Heart right ventricle (tissue), 16 donors: Measurements from ENCODE around the gene MSANTD1. TPM values are rescaled to one million over a fixed set of nuclear protein-coding genes. Genes with fewer than 3 reads are reported as not detected.

Experiments
- ATAC-seq, 8 donors: fragments of 200-7000 bp; cut with Tn5 transposase; one replicate each; pipeline ENCODE4 v1.9.1; 2020; ENCODE audit warnings: mild to moderate bottlenecking in 8 of 8, moderate library complexity in 8 of 8, moderate number of reproducible peaks in 1 of 8
- DNase-seq, 2 donors: peaks; one replicate each; pipeline ENCODE4 v3.0.0-alpha.2; 2020
- H3K27ac ChIP-seq, 10 donors: fragments of 200-600 bp; sonication (generic) in 2 of 10; one replicate each; pipeline versions ENCODE4 v1.5.0 to v1.8.0; 2020 to 2022; ENCODE audit warnings: mild to moderate bottlenecking in 3 of 10
- H3K27me3 ChIP-seq, 7 donors: fragments of 200-600 bp; one replicate each; pipeline ENCODE4 v1.8.0; 2021 to 2022; ENCODE audit warnings: mild to moderate bottlenecking in 2 of 7
- H3K36me3 ChIP-seq, 9 donors: fragments of 200-600 bp; sonication (generic) in 1 of 9; one replicate each; pipeline versions ENCODE4 v1.5.0 to v1.8.0; 2020 to 2022; ENCODE audit warnings: mild to moderate bottlenecking in 2 of 9
- H3K4me1 ChIP-seq, 9 donors: fragments of 200-600 bp; sonication (generic) in 1 of 9; one replicate each; pipeline versions ENCODE4 v1.5.0 to v1.8.0; 2020 to 2022; ENCODE audit warnings: mild to moderate bottlenecking in 4 of 9
- H3K4me3 ChIP-seq, 10 donors: fragments of 200-600 bp; sonication (generic) in 2 of 10; one replicate each; pipeline versions ENCODE4 v1.5.0 to v1.8.0; 2020 to 2022; ENCODE audit warnings: mild to moderate bottlenecking in 7 of 10, moderate library complexity in 2 of 10
- H3K9me3 ChIP-seq, 11 donors: fragments of 200-600 bp in 10 of 11; sonication (generic) in 2 of 11; one replicate each; pipeline versions ENCODE4 v1.5.0 to v1.8.0; 2013 to 2022; ENCODE audit warnings: mild to moderate bottlenecking in 2 of 11, control low read depth in 1 of 11, moderate library complexity in 1 of 11
- WGBS, 2 donors: extraction: QIAGEN DNeasy Blood & Tissue Kit; methylation state at CpG; one replicate each; pipeline ENCODE4 v1.1.7; 2013; ENCODE audit warnings: inconsistent platforms in 1 of 2; 5-methylcytosine and 5-hydroxymethylcytosine counted together
- intact Hi-C, 10 donors: fragments of 100-400 bp; cut with DNase I; formaldehyde crosslinking; loops; one replicate each; pipeline versions ENCODE4 v1.11.1 to v1.14.2; 2022
- polyA plus RNA-seq, 2 donors: library from polyadenylated mRNA; stranded (reverse); fragments of 200-250 nt; gene quantifications; one replicate each; pipeline ENCODE4 v1.2.3, GENCODE V29; 2013
- total RNA-seq, 10 donors: library from RNA; stranded (reverse); fragmentation: NEBNext Ultra II Directional in 3 of 10; extraction: Animal tissue kit (Norgen Biotek cat#: 25700) in 3 of 10; gene quantifications; one replicate each; pipeline versions ENCODE4 v1.2.1 to v1.2.4, GENCODE V29; 2021 to 2023
- TF ChIP-seq, protein P1 (sequence below), 9 donors: fragments of 200-600 bp; sonication (generic) in 2 of 9; IDR thresholded peaks; one replicate each; pipeline versions ENCODE4 v1.5.0 to v1.8.0; 2021 to 2022; ENCODE audit warnings: antibody characterized with exemption in 9 of 9, mild to moderate bottlenecking in 5 of 9, moderate library complexity in 1 of 9
- donor health status: Arrhythmogenic right ventricular cardiomyopathy.
- donor health status: ischemic (EF 13 %, LVEDD 7.1; RV severe dilation, severe dysfunction).
- donor health status: healthy with polysubstance abuse.
- donor health status: DM: no; HTN: yes; CAD: no.
- donor health status: DM: no; HTN: no; CAD: no.
- donor health status: ischemic (EF 25% LVEDD 6.9; RV normal size, moderate dysfunction).
- donor health status: ischemic (EF 25% LVEDD 5.7; RV mildly dilated, moderate dysfunction).
- donor health status: healthy.
- donor health status: DM: yes; HTN: yes; CAD: no.
- donor health status: Ischemic cardiomyopathy.
- donor health status: ischemic (EF 35%, LVEDD 5.7; RV mildly dilated, moderate dysfunction).
- donor health status: nonischemic (EF 11% LVEDD 7.7; RV severe dilation, severe dysfunction).
- donor health status: DM: yes; HTN: yes; CAD: no.
- donor health status: PGD.
- donor health status: ischemic (EF 29% LVEDD 5.4; RV normal size, mild dysfunction).
- donor health status: nonischemic (EF 23%, LVEDD 6.1; RV moderate dilation, normal function).

MSANTD1 gene
- total and polyA plus RNA-seq, 12 donors: 0.25 to 1.2 (median 0.41) TPM

- 77 to 82% methylated on average over 8 of the region's 8 CpGs for WGBS, 2 donors
- no peak for DNase-seq
- Histone ChIP-seq H3K27ac (peak overlapping the region in 2 of 10 donors; percentile 50 to 59), H3K9me3 (no peaks in the 10 kb centered on the region), H3K4me1 (peaks cover 0 to 22% (median 6%) of the 10 kb centered on the region in 9 donors), H3K36me3 (peaks cover 3 to 100% (median 53%) of the 10 kb centered on the region in 9 donors), H3K27me3 (no peaks in the 10 kb centered on the region), H3K4me3 (no peak overlapping the region)
- TF ChIP-seq, protein P1, sequence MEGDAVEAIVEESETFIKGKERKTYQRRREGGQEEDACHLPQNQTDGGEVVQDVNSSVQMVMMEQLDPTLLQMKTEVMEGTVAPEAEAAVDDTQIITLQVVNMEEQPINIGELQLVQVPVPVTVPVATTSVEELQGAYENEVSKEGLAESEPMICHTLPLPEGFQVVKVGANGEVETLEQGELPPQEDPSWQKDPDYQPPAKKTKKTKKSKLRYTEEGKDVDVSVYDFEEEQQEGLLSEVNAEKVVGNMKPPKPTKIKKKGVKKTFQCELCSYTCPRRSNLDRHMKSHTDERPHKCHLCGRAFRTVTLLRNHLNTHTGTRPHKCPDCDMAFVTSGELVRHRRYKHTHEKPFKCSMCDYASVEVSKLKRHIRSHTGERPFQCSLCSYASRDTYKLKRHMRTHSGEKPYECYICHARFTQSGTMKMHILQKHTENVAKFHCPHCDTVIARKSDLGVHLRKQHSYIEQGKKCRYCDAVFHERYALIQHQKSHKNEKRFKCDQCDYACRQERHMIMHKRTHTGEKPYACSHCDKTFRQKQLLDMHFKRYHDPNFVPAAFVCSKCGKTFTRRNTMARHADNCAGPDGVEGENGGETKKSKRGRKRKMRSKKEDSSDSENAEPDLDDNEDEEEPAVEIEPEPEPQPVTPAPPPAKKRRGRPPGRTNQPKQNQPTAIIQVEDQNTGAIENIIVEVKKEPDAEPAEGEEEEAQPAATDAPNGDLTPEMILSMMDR (IDR thresholded peaks at IDR 0.05): no peak
- intact Hi-C loops: loop anchor here in 1 of 10 donors (5.0 kb wide), 1 partner anchor 72 kb away; the partner anchor contains the start of gene RGS12
- peak in 4 of 8 donors; percentile 10 to 33 (median 16) for ATAC-seq
Observed at GRCh38 chr4:3220476-3221183, 28.3 kb upstream of the MSANTD1 start.

- peaks cover 0 to 23% (median 6%) of the 10 kb centered on the region in 9 donors for H3K4me1 ChIP-seq
- peak overlapping the region in 1 of 10 donors; percentile 59 for H3K27ac ChIP-seq
- no peak for DNase-seq
- 93 to 94% methylated on average over 8 of the region's 8 CpGs for WGBS, 2 donors
- H3K27me3 ChIP-seq: no peaks in the 10 kb centered on the region
- H3K9me3 ChIP-seq: no peaks in the 10 kb centered on the region
- no peak overlapping the region for H3K4me3 ChIP-seq
- ATAC-seq: no peak
- TF ChIP-seq, protein P1 (IDR thresholded peaks at IDR 0.05): no peak
- peaks cover 3 to 100% (median 49%) of the 10 kb centered on the region in 9 donors for H3K36me3 ChIP-seq
- intact Hi-C loops: loop anchor here in 1 of 10 donors (5.0 kb wide), 1 partner anchor 71 kb away; the partner anchor contains the start of gene RGS12
Observed at GRCh38 chr4:3221184-3221494, 27.8 kb upstream of the MSANTD1 start.

- Histone ChIP-seq H3K4me1 (peaks cover 0 to 30% (median 12%) of the 10 kb centered on the region in 9 donors), H3K27ac (no peak overlapping the region), H3K4me3 (no peak overlapping the region), H3K9me3 (no peaks in the 10 kb centered on the region), H3K36me3 (peaks cover 3 to 98% (median 49%) of the 10 kb centered on the region in 9 donors), H3K27me3 (no peaks in the 10 kb centered on the region)
- TF ChIP-seq, protein P1 (IDR thresholded peaks at IDR 0.05): no peak
- ATAC-seq (peak in 1 of 8 donors; percentile 25), DNase-seq (no peak)
- intact Hi-C loops: loop anchor here in 1 of 10 donors (5.0 kb wide), 1 partner anchor 70 kb away; the partner anchor contains the start of gene RGS12
- 81 to 94% methylated on average over 12 of the region's 12 CpGs for WGBS, 2 donors
Observed at GRCh38 chr4:3221996-3222395, 27.0 kb upstream of the MSANTD1 start.

DNA sequence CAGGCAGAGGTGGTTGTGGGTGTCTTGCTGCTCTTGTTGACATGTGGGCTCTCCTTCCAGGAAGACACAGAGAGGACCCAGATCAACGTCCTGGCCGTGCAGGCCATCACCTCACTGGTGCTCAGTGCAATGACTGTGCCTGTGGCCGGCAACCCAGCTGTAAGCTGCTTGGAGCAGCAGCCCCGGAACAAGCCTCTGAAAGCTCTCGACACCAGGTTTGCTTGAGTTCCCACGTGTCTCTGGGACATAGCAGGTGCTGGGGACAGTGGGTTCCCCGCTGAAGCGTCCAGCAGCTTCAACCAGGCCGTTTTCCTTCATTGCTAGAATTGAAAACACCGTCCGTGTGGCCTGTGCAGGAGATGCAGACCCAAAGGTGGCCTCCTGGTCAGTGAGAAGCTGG, 25.6 kb upstream of the MSANTD1 start:
- H3K4me1 ChIP-seq: peaks cover 0 to 34% (median 12%) of the 10 kb centered on the region in 9 donors
- ATAC-seq: no peak
- peaks cover 0 to 92% (median 45%) of the 10 kb centered on the region in 9 donors for H3K36me3 ChIP-seq
- H3K27ac ChIP-seq: no peak overlapping the region
- no peaks in the 10 kb centered on the region for H3K27me3 ChIP-seq
- 93 to 94% methylated on average over 11 of the region's 11 CpGs for WGBS, 2 donors
- no peaks in the 10 kb centered on the region for H3K9me3 ChIP-seq
- TF ChIP-seq, protein P1 (IDR thresholded peaks at IDR 0.05): no peak
- DNase-seq: no peak
- intact Hi-C loops: loop anchor here in 1 of 10 donors (5.0 kb wide), 1 partner anchor 69 kb away; the partner anchor contains the start of gene RGS12
- H3K4me3 ChIP-seq: no peak overlapping the region
